Stimulated activated CD4-positive, alpha-beta T cell treated with anti-CD3 and anti-CD28 coated beads, TNF-alpha, amount 100 ng/mL, for 4 hours (primary cell): ENCODE data around the gene ACOT9.
A peak's percentile ranks its signal among the peaks of the same experiment; 100 is the strongest.
"Not testable (repeated sequence)": the region's sequence is repeated elsewhere in the genome, so short reads cannot be mapped to it uniquely, and the experiment has no call there.

Experiments used
- DNase-seq, 3 experiments: peaks; one replicate each; pipeline ENCODE4 v3.0.0-alpha.2; 2020; ENCODE audit warnings: low read depth in 3 of 3

ACOT9 gene

DNA sequence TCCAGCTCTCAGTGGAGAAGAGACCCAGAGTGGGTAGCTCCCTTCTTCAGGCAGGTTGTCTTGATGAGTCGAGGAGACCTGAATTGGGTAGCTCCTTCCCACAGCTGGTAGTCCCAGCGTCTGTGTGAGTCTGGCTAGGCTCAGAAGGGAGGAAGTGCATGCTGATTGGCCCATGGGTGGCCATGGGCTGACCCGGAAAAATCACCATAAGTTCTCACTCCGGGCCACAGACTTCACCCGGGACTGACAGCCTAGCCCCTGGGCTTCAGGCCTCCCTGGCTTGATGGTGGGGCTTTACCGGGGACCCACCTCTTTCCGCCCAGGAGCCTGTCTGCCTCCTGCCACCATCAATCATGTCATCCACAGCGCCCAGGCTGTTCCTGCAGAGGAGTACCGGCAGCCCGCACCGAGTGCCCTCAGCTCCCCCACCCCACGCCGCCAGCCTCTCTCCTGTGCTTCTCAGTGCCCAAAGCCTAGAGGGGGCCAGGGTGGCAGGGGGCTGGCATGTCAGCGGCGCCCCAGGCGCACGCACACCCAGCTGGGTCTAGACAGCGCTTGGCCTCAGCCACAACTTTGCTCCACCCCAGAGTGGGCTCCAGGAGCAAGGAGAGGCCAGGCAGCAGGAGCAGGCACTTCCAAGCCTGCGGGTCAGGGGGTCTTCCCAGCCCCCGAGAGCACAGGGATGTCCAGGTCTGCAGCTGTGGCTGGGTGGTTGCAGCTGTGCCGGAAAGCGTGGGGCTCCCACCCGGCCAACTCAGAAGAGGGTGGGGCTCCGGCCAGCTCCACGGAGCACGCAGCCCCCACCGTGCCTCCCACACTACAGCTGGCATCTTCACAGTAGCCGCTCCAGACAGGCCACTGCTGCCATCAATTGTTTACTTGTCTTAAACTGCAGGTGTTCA lies 23.8 kb upstream of the ACOT9 start:
- no peak for DNase-seq

DNA sequence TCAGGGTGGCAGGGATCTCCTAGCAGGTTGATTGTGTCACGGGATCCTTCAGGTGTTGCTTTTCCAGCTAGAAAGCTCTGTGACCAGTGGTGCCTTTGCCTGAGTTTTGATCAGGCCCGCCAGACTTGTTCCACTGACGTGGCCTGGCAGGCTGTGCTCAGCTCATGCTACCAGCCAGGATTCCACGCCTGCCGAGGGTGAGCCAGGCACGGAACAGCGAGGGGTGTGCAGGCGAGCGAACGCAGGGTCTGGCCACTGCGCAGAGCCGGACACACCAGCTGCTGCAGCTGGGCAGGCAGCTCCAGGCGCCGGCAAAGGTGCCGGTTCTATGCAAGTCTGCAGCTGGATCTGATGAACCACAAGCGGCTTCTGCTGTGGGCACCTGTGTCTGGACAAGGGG lies 22.8 kb upstream of the ACOT9 start:
- DNase-seq, result no peak

DNA sequence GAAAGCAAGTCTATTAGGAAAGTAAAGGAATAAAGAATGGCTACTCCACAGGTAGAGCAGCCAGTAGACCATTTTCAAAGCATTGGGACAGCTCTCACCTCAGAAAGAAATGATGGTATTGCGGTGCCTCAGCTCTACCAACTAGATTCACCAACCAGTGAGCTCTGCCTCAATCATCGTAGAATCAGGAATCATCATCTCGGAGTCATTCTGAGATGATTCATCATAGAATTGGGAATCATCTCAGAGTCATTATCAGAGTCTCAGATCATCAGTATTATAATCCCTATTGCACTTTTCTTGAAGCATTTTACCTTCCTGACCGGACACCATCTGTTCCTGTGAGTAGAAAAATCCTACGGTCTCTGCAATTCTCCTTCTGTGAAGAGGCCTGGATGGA lies 22.4 kb upstream of the ACOT9 start:
- no peak for DNase-seq

GRCh38 chrX:23764188-23764984 lies 21.3 kb upstream of the ACOT9 start:
- no peak for DNase-seq

DNA sequence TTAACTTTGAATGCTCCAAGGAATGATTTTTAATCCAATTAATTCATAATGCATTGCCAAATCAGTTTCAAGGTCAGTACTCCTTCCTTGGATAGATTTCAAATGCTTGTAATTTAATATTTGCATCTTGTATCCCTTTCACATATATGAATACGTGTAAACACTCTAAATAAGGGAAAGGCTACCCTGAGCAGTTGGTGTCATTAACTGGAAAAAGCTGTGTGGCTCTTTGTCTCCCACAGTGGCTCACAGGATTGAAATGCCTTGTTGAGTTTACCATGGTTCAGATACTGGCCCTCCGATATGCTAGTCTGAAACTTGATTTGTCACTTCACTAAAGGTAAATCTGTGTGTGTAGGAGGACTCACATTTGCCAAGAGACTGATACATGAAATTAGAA lies 16.7 kb upstream of the ACOT9 start:
- no peak for DNase-seq

GRCh38 chrX:23756165-23756564 lies 13.1 kb upstream of the ACOT9 start:
- DNase-seq, result peak in 2 of 3 experiments; percentile 37 to 51

DNA sequence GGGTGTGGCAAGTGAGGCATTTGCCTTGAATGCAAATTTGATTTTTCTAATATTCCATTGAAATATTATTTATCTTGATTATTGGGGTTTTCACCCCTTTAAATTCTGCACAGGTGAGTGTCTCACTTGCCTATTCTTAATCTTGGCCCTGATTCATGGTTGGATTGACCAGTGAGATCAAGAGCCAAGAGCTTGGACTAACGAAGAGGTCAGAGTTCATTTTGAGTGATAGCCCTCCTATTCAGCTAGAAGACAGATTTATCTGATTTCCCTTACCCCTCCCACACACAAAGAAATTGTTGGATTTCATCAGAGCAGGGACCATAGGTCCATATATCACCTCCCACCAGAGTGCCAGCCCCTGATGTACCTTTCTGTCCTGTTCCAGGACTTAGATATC lies 11.6 kb upstream of the ACOT9 start:
- no peak for DNase-seq

GRCh38 chrX:23752740-23753415 lies 9.8 kb upstream of the ACOT9 start:
- DNase-seq, result no peak

GRCh38 chrX:23749576-23749975 lies 6.5 kb upstream of the ACOT9 start:
- DNase-seq, result no peak

- DNase-seq, result no peak
Measured at GRCh38 chrX:23749129-23749528, 6.1 kb upstream of the ACOT9 start.

DNA sequence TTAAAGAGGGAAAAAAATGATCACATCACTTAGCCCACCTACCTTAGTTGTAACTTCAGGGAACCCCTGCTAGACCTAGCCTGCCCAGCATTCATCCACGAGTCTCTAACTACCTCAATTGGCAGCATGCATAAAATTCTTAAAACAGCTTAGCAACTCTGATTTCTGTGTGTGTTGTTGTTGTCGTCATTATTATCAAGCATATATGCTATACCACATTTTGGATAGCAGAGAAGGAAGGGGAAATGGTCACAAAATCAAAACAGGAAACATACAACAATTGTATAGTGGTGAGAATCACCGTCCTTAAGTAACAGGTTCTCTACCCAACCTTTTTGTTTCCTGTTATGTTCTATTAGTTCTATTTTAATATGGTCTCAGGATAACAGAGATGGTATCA lies 2.7 kb upstream of the ACOT9 start:
- no peak for DNase-seq

DNA sequence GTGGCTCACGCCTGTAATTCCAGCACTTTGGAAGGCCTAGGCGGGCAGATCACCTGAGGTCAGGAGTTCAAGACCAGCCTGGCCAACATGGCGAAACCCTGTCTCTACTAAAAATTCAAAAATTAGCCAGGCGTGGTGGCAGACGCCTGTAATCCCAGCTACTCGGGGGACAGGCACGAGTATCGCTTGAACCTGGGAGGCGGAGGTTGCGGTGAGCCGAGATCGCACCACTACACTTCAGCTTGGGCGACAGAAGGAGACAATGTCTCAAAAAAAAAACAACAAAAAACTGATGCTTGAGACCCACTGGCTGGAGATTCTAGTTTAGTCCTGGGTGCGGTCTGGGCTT lies 521 bp upstream of the ACOT9 start:
- DNase-seq, result not testable (repeated sequence)

DNA sequence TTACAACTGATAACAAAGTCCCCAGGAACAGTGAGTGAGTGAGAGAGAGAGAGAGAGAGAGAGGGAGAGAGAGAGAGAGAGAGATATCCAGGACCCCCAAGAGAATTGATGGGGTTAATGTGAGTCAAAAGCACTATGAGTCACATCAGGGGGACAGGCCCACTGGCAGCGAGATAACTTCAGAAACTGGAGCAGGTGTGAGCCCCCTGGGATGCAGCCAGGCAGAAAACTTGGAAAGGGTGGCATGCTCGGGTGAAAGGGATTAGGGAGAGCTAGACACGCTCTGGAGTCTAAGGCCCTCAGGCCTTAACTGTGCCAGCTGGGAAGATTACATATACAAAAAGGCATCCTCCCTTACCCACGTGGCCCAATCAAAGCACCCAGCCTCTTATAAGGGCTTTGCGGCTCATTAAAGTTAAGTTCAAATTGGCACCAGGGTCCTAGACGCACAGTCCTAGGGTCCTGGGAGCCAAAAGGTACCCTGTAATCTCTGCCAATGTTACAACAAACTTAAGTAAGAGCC lies 841 bp downstream of the ACOT9 start:
- no peak for DNase-seq

GRCh38 chrX:23737413-23737812 lies 5.7 kb downstream of the ACOT9 start:
- DNase-seq, result no peak

DNA sequence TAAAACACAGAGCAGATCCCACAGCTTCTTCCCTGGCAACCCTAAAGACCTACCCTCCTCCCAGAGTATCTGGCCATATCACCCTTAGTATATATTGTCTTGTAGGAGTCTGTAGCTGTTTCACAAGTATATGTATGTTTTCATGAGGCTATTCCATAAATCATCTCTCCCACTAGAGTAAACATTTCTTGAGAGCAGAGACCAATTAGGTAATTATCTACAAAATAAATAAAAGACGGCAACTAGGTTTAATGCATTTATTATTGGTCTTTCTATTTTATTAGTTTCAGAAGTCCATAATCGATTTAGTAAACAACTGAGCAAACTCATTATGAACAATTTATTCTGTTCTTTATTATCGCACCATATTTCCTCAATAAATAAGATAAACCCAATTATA lies 7.0 kb downstream of the ACOT9 start:
- DNase-seq, result no peak

DNA sequence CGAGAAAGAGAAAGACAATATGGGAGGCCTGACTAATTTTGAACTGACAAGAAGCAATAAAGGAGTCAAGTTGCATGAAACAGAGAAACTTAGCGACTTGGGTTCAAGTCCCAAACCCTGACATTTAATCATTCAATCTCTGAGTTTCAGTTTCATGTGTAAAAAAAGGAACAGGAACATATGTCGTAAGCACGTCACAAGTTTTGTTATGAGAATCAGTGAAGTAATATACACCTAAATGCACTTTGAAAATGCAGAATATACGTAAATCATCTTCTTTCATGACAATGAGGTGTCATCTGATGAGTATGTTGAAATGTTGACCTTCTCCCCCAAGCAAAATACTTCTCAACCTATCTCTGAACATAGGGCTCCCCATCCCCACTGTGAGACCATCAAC lies 10.4 kb downstream of the ACOT9 start:
- no peak for DNase-seq

GRCh38 chrX:23731951-23732350 lies 11.1 kb downstream of the ACOT9 start:
- no peak for DNase-seq

DNA sequence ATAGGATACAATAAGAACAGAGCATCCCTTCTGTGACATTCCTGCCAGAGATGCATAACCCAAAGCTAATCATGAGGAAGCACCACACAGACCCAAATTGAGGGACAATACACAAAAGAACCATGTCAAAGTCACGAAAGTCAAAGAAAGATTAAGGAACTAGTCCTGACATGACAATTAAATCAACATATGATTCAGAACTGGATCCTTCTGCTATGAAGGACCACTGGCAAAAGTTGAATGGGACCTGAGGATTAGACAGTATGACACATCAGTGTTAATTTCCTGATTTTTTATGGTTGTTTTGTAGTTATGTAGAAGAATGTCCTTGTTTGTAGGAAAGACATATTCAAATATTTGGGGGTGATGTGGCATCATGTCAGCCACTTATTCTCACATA lies 13.9 kb downstream of the ACOT9 start:
- DNase-seq, result no peak

DNA sequence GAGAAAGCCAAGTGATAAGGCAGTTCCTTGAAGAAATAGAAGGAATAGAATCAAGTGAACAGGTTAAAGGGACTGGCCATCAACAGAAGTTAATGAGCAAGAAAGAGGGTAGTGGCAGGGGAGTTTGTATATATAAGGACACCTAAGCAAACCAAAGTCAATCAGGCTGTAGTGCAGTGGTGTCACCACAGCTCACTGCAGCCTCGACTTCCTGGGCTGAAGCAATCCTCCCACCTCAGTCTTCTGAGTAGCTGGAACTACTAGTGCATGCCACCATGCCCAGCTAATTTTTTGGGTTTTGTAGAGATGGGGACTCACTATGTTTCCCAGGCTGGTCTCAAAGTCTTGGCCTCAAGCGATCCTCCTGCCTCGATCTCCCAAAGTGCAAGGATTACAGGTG lies 15.9 kb downstream of the ACOT9 start:
- DNase-seq, result no peak

- no peak for DNase-seq
Measured at GRCh38 chrX:23726191-23726590, 16.9 kb downstream of the ACOT9 start.

- DNase-seq, result no peak
Measured at GRCh38 chrX:23720117-23720677, 22.9 kb downstream of the ACOT9 start.

- no peak for DNase-seq
Measured at GRCh38 chrX:23705235-23705634, 37.8 kb downstream of the ACOT9 start.
